H1 (cell line): ENCODE data around the gene ENPP6. TPM values are rescaled to one million over a fixed set of nuclear protein-coding genes. Genes with fewer than 3 reads are reported as not detected.

ENCODE experiments used
- CTCF ChIA-PET: fragments of 300-600 bp; sonication (Branson Sonifier 250); formaldehyde crosslinking; loops from one replicate; lab custom pipeline; 2021; ENCODE audit not compliant: partially characterized antibody; lab: Charles Lee
- POLR2A ChIA-PET: fragments of 300-600 bp; sonication (Branson Sonifier 250); formaldehyde crosslinking; loops from one replicate; lab custom pipeline; 2021; ENCODE audit warnings: inconsistent platforms; ENCODE audit not compliant: partially characterized antibody; lab: Charles Lee
- DNase-seq, 2 experiments: peaks; one replicate each; pipeline versions ENCODE4 v3.0.0 to v3.0.0-alpha.2; 2010 to 2022; ENCODE audit warnings: low spot score in 2 of 2, low read depth in 1 of 2, mixed read lengths in 1 of 2
- FAIRE-seq: peaks from 2 replicates; lab custom pipeline; 2011; peaks lifted over from hg19 to GRCh38; lab: Jason Lieb, UNC
- H2AFZ ChIP-seq: 2 replicates; pipeline ENCODE4 v1.8.1; 2012; ENCODE audit warnings: low read length, inconsistent platforms
- H2AK5ac ChIP-seq: 2 replicates; pipeline ENCODE4 v1.6.1; 2013; ENCODE audit warnings: low read depth, low read length
- H2BK120ac ChIP-seq: replicated peaks from 2 replicates; pipeline ENCODE3; 2013; ENCODE audit warnings: low read depth, low read length, inconsistent platforms
- H2BK12ac ChIP-seq: 2 replicates; pipeline ENCODE4 v1.6.1; 2013; ENCODE audit warnings: low read depth, low read length
- H2BK15ac ChIP-seq: 2 replicates; pipeline ENCODE4 v1.6.1; 2013; ENCODE audit warnings: low read length
- H2BK20ac ChIP-seq: 2 replicates; pipeline ENCODE4 v1.6.1; 2013; ENCODE audit warnings: low read length
- H2BK5ac ChIP-seq: 2 replicates; pipeline ENCODE4 v1.6.1; 2013; ENCODE audit warnings: low read depth, low read length
- H3K14ac ChIP-seq: 2 replicates; pipeline ENCODE4 v1.6.1; 2013; ENCODE audit warnings: inconsistent platforms; ENCODE audit not compliant: insufficient read length
- H3K18ac ChIP-seq: 2 replicates; pipeline ENCODE4 v1.6.1; 2013; ENCODE audit warnings: low read length; ENCODE audit errors: extremely low read depth
- H3K23ac ChIP-seq: 2 replicates; pipeline ENCODE4 v1.6.1; 2013; ENCODE audit warnings: inconsistent platforms; ENCODE audit not compliant: insufficient read length
- H3K23me2 ChIP-seq: 2 replicates; pipeline ENCODE4 v1.6.1; 2013; ENCODE audit warnings: low read depth, low read length
- H3K27ac ChIP-seq: 2 replicates; pipeline ENCODE4 v1.6.1; 2011; ENCODE audit warnings: low read depth, low read length, inconsistent platforms
- H3K27me3 ChIP-seq, 4 experiments: replicated peaks in 1 of 4; 1 replicate in 1 of 4; 2 replicates in 3 of 4; pipeline versions ENCODE4 v1.6.1 to v1.8.1; 2011 to 2013; ENCODE audit warnings: low read length in 3 of 4, mild to moderate bottlenecking in 3 of 4, inconsistent platforms in 2 of 4, mixed read lengths in 2 of 4, moderate library complexity in 1 of 4; ENCODE audit not compliant: control insufficient read depth in 3 of 4, insufficient read depth in 3 of 4; ENCODE audit errors: extremely low read depth in 1 of 4
- H3K36me3 ChIP-seq, 4 experiments: 2 replicates each; pipeline versions ENCODE4 v1.6.1 to v1.8.1; 2011 to 2013; ENCODE audit warnings: mild to moderate bottlenecking in 4 of 4, low read length in 3 of 4, moderate library complexity in 2 of 4, control low read depth in 1 of 4, inconsistent platforms in 1 of 4; ENCODE audit not compliant: insufficient read depth in 4 of 4, control insufficient read depth in 2 of 4
- H3K4ac ChIP-seq: replicated peaks from 2 replicates; pipeline ENCODE3; 2013; ENCODE audit warnings: low read length, low read depth, mixed read lengths, inconsistent platforms; ENCODE audit not compliant: insufficient read length
- H3K4me1 ChIP-seq, 4 experiments: replicated peaks in 1 of 4; 1 replicate in 1 of 4; 2 replicates in 3 of 4; pipeline versions ENCODE4 v1.6.1 to v1.8.1; 2011 to 2013; ENCODE audit warnings: low read length in 3 of 4, inconsistent platforms in 2 of 4, mixed read lengths in 1 of 4; ENCODE audit not compliant: insufficient read depth in 4 of 4, control insufficient read depth in 3 of 4
- H3K4me2 ChIP-seq, 2 experiments: 2 replicates each; pipeline versions ENCODE4 v1.6.1 to v1.8.1; 2011 to 2013; ENCODE audit warnings: low read depth in 2 of 2, low read length in 2 of 2, control low read depth in 1 of 2, inconsistent platforms in 1 of 2, mild to moderate bottlenecking in 1 of 2; ENCODE audit not compliant: insufficient read depth in 1 of 2
- H3K4me3 ChIP-seq, 4 experiments: fragments of 200-600, 300-600 bp in 1 of 4; sonication (generic), shearing (Covaris generic), sonication (Bioruptor Twin) in 1 of 4; 2 replicates each; pipeline versions ENCODE4 v1.5.1 to v1.8.1; 2011 to 2016; ENCODE audit warnings: low read length in 4 of 4, low read depth in 3 of 4, control low read depth in 2 of 4, inconsistent platforms in 2 of 4, mild to moderate bottlenecking in 2 of 4, mixed read lengths in 1 of 4, moderate library complexity in 1 of 4; ENCODE audit not compliant: insufficient read depth in 2 of 4; ENCODE audit errors: extremely low read depth in 1 of 4
- H3K56ac ChIP-seq: replicated peaks from 2 replicates; pipeline ENCODE3; 2013; ENCODE audit warnings: low read depth, mild to moderate bottlenecking, mixed read lengths, low read length, inconsistent platforms; ENCODE audit not compliant: insufficient read length
- H3K79me1 ChIP-seq: 2 replicates; pipeline ENCODE4 v1.6.1; 2013; ENCODE audit warnings: low read depth, low read length, control low read depth
- H3K79me2 ChIP-seq, 2 experiments: 2 replicates each; pipeline versions ENCODE4 v1.6.1 to v1.8.1; 2012 to 2013; ENCODE audit warnings: low read length in 2 of 2, mild to moderate bottlenecking in 2 of 2, inconsistent platforms in 1 of 2; ENCODE audit not compliant: insufficient read depth in 2 of 2, control insufficient read depth in 1 of 2
- H3K9ac ChIP-seq, 4 experiments: replicated peaks in 1 of 4; 1 replicate in 1 of 4; 2 replicates in 3 of 4; pipeline versions ENCODE4 v1.6.1 to v1.8.1; 2011 to 2013; ENCODE audit warnings: low read depth in 3 of 4, low read length in 3 of 4, control low read depth in 2 of 4, mild to moderate bottlenecking in 2 of 4, moderate library complexity in 2 of 4, inconsistent platforms in 1 of 4; ENCODE audit errors: extremely low read depth in 1 of 4
- H3K9me3 ChIP-seq, 2 experiments: 2 replicates each; pipeline versions ENCODE4 v1.6.1 to v1.8.1; 2012 to 2013; ENCODE audit warnings: mild to moderate bottlenecking in 2 of 2, moderate library complexity in 2 of 2, control low read depth in 1 of 2, inconsistent platforms in 1 of 2, low read depth in 1 of 2, low read length in 1 of 2, mixed read lengths in 1 of 2; ENCODE audit not compliant: insufficient read depth in 2 of 2
- H4K20me1 ChIP-seq, 2 experiments: replicated peaks in 1 of 2; 2 replicates each; pipeline versions ENCODE3 to v1.8.1; 2011 to 2013; ENCODE audit warnings: inconsistent platforms in 2 of 2, low read length in 2 of 2, mild to moderate bottlenecking in 1 of 2; ENCODE audit not compliant: insufficient read depth in 2 of 2, control insufficient read depth in 1 of 2
- H4K5ac ChIP-seq: 2 replicates; pipeline ENCODE4 v1.6.1; 2013; ENCODE audit warnings: low read length, low read depth, mixed read lengths, inconsistent platforms; ENCODE audit not compliant: insufficient read length
- H4K8ac ChIP-seq: 2 replicates; pipeline ENCODE4 v1.8.0; 2013; ENCODE audit warnings: mild to moderate bottlenecking, moderate library complexity, low read length, inconsistent platforms; ENCODE audit not compliant: insufficient read depth; ENCODE audit errors: extremely low read depth
- H4K91ac ChIP-seq: replicated peaks from 2 replicates; pipeline ENCODE3; 2013; ENCODE audit warnings: low read length, mixed read lengths, inconsistent platforms; ENCODE audit not compliant: insufficient read length
- ASH2L ChIP-seq: fragments of 200-600, 300-600 bp; sonication (generic); IDR thresholded peaks from one replicate; pipeline ENCODE4 v1.7.1; 2017; ENCODE audit warnings: low read length
- BRCA1 ChIP-seq: IDR thresholded peaks from 2 replicates; pipeline ENCODE4 v1.6.1; 2012; ENCODE audit warnings: low read depth, low read length, improper control_type of control experiment
- CBX5 ChIP-seq: fragments of 300-800, 300-1000 bp; sonication (generic); IDR thresholded peaks from 2 replicates; pipeline ENCODE4 v1.7.1; 2016; ENCODE audit warnings: antibody characterized with exemption, low read length, low read depth
- CEBPB ChIP-seq: IDR thresholded peaks from 2 replicates; pipeline ENCODE4 v1.6.1; 2012; ENCODE audit warnings: low read depth, low read length
- CHD2 ChIP-seq: IDR thresholded peaks from 2 replicates; pipeline ENCODE4 v1.6.1; 2012; ENCODE audit warnings: low read length, improper control_type of control experiment
- CTBP2 ChIP-seq: IDR thresholded peaks from 2 replicates; pipeline ENCODE4 v1.7.0; 2011; ENCODE audit warnings: borderline replicate concordance, mild to moderate bottlenecking, moderate library complexity, mixed read lengths, low read length; ENCODE audit not compliant: insufficient read depth, insufficient read length
- EZH2 ChIP-seq: fragments of 200-600 bp; sonication (generic); IDR thresholded peaks from 2 replicates; pipeline ENCODE4 v1.7.1; 2012; ENCODE audit warnings: low read depth, mild to moderate bottlenecking, moderate library complexity, low read length, inconsistent platforms; ENCODE audit not compliant: severe bottlenecking
- MAX ChIP-seq: IDR thresholded peaks from 2 replicates; pipeline ENCODE4 v1.6.1; 2012; ENCODE audit warnings: inconsistent platforms
- POU5F1 ChIP-seq: IDR thresholded peaks from 2 replicates; pipeline ENCODE4 v1.6.1; 2011; ENCODE audit warnings: low read depth, mild to moderate bottlenecking, low read length, moderate library complexity
- RFX5 ChIP-seq: IDR thresholded peaks from 2 replicates; pipeline ENCODE4 v1.6.1; 2011; ENCODE audit warnings: low read depth, low read length, improper control_type of control experiment, borderline replicate concordance
- TCF12 ChIP-seq: IDR thresholded peaks from 2 replicates; pipeline ENCODE4 v1.6.1; 2011; ENCODE audit warnings: low read depth, mild to moderate bottlenecking, low read length
- ZNF274 ChIP-seq: IDR thresholded peaks from 2 replicates; pipeline ENCODE4 v1.7.0; 2012; ENCODE audit warnings: low read length, borderline replicate concordance; ENCODE audit errors: extremely low read depth
- WGBS, 2 experiments: shearing (Covaris generic) in 1 of 2; methylation state at CpG; one replicate each; pipeline versions ENCODE4 v1.1.6 to v1.1.7; 2013 to 2015; ENCODE audit warnings: low lambda C conversion rate in 2 of 2, mixed read lengths in 2 of 2, inconsistent platforms in 1 of 2, low coverage in 1 of 2, missing lambda C conversion rate in 1 of 2; ENCODE audit not compliant: insufficient replicate concordance in 2 of 2, insufficient coverage in 1 of 2, insufficient read length in 1 of 2; ENCODE audit errors: extremely low coverage in 1 of 2, missing lambda C conversion rate in 1 of 2; 5-methylcytosine and 5-hydroxymethylcytosine counted together
- long read RNA-seq, 2 experiments: library from RNA in 1 of 2; library from capped mRNA in 1 of 2; stranded (forward); transcript quantifications; one replicate each; pipeline ENCODE4 v2.0.0, GENCODE V29; 2021; ENCODE audit warnings: inconsistent platforms in 1 of 2
- polyA minus RNA-seq, 3 experiments: library from RNA; depleted of rRNA, polyadenylated mRNA; stranded (reverse); fragments of >200 nt; gene quantifications; 1 replicate in 2 of 3; 2 replicates in 1 of 3; pipeline ENCODE4 v1.2.3, GENCODE V29; 2011
- polyA plus RNA-seq, 7 experiments: library from polyadenylated mRNA; depleted of rRNA in 3 of 7; stranded (reverse) in 5 of 7; unstranded in 2 of 7; fragments of >200 nt in 5 of 7; fragments of 200-250 nt in 2 of 7; gene quantifications; 1 replicate in 5 of 7; 2 replicates in 1 of 7; 4 replicates in 1 of 7; pipeline versions ENCODE4 v1.2.1 to v1.2.3, GENCODE V29; 2011 to 2013; ENCODE audit warnings: missing spikeins in 2 of 7, mixed read lengths in 2 of 7
- total RNA-seq: library from RNA; stranded (reverse); fragmentation: NEBNext Ultra II Directional; extraction: Animal tissue kit (Norgen Biotek cat#: 25700); gene quantifications from 2 replicates; pipeline ENCODE4 v1.2.1, GENCODE V29; 2021

ENPP6 gene
- total RNA-seq (0.20 and 0.23 TPM in 2 replicates), polyA plus RNA-seq (2011; rRNA removed) (0.08 and 0.11 TPM in 2 replicates), polyA minus RNA-seq (2011; rRNA and poly(A)+ RNA removed) (0.19 and 0.22 TPM in 2 replicates)
- polyA plus RNA-seq (2011; cell fraction: cytosol; rRNA removed), result 0.12 TPM
- polyA plus RNA-seq (2011; cell fraction: nucleus; rRNA removed), result 0.11 TPM
- polyA plus RNA-seq (2012, experiment 1 of 2), result 0.07 to 0.23 TPM (median 0.18 TPM) in 3 of 4 replicates, not detected in the other
- 0.08 TPM for polyA plus RNA-seq (2012, experiment 2 of 2)
- 0.20 TPM for polyA plus RNA-seq (2013, experiment 1 of 2)
- 0.11 TPM for polyA plus RNA-seq (2013, experiment 2 of 2)
- polyA minus RNA-seq (2011; cell fraction: cytosol; rRNA and poly(A)+ RNA removed), result not detected
- 0.40 TPM for polyA minus RNA-seq (2011; cell fraction: nucleus; rRNA and poly(A)+ RNA removed)
- long read RNA-seq, experiment 1, partial matches to known transcripts, result 0 of 1 reads
- long read RNA-seq, experiment 1, other reads (novel, unspliced or antisense), result 1 of 1 reads
- long read RNA-seq, experiment 2, result 0 reads

- H3K23me2 ChIP-seq, result no peaks in the 10 kb centered on the region; the same call in 1 of the 2 replicates
- H2AK5ac ChIP-seq, result no peak within 1 kb of the TSS
- H3K79me1 ChIP-seq, result no peaks in the 10 kb centered on the region
- 0 out of 7 replicates have a peak, but pooled peaks cover 0 to 4% (median 0%) of the 10 kb centered on the region in 4 experiments for H3K4me1 ChIP-seq
- H2BK20ac ChIP-seq, result no peak within 1 kb of the TSS
- H4K8ac ChIP-seq, result no peak within 1 kb of the TSS; the same call in 1 of the 2 replicates
- WGBS, 2 experiments, result 87% methylated on average over 8 of the region's 8 CpGs; no CpG with 5 or more reads in 1 of the 2 experiments
- no peaks in the 10 kb centered on the region for H3K9me3 ChIP-seq
- no peak within 1 kb of the TSS for H3K23ac ChIP-seq
- H4K20me1 ChIP-seq, result no peaks in the 10 kb centered on the region
- CTCF ChIA-PET, result interaction anchor here (0.6 to 1.4 kb wide), 5 partner anchors 16 to 39 kb away, joined by 3 to 6 read pairs (median 3); no protein-coding TSS in a partner anchor
- H3K14ac ChIP-seq, result no peak within 1 kb of the TSS
- no peak within 1 kb of the TSS for H2BK120ac ChIP-seq
- H3K79me2 ChIP-seq, result no peaks in the 10 kb centered on the region
- H2AFZ ChIP-seq, result peak within 1 kb of the TSS; percentile 27
- H3K27ac ChIP-seq, result no peak within 1 kb of the TSS
- no peak within 1 kb of the TSS for H2BK15ac ChIP-seq
- H3K4me2 ChIP-seq, result no peak within 1 kb of the TSS
- DNase-seq (no peak), FAIRE-seq (no peak)
- no peak within 1 kb of the TSS for H4K91ac ChIP-seq
- no peak within 1 kb of the TSS for H3K18ac ChIP-seq
- H3K4me3 ChIP-seq, result no peak within 1 kb of the TSS
- no peak within 1 kb of the TSS for H4K5ac ChIP-seq
- H3K4ac ChIP-seq, result no peak within 1 kb of the TSS
- H3K56ac ChIP-seq, result no peak within 1 kb of the TSS
- no peak within 1 kb of the TSS for H3K9ac ChIP-seq
- H3K27me3 ChIP-seq, result no peaks in the 10 kb centered on the region
- H3K36me3 ChIP-seq, result no peaks in the 10 kb centered on the region
- no peak within 1 kb of the TSS for H2BK5ac ChIP-seq
- no peak within 1 kb of the TSS for H2BK12ac ChIP-seq
- POLR2A ChIA-PET, result no interaction called here
- no peak for TF ChIP-seq CBX5
- no peak for TF ChIP-seq CTBP2
- no peak for TF ChIP-seq ZNF274
- no peak for TF ChIP-seq TCF12
- no peak for TF ChIP-seq EZH2
- TF ChIP-seq CEBPB, result no peak
- TF ChIP-seq ASH2L, result no peak
- no peak for TF ChIP-seq MAX
- TF ChIP-seq BRCA1, result no peak
- no peak for TF ChIP-seq CHD2
- TF ChIP-seq POU5F1, result no peak
- TF ChIP-seq RFX5, result no peak
These were observed at the start of gene ENPP6 for GRCh38 chr4:184217634-184218033. Gene ENPP6, minus strand, starts transcription at chr4:184217873. Its CDS starts 54 bp downstream, at chr4:184217819.
